Activated T-cell treated with anti-CD3 and anti-CD28 coated beads, Interleukin-2, amount 50 U/mL, for 24 hours (primary cell): ENCODE measurements around the gene CASS4.

Source experiments
- DNase-seq: peaks from one replicate; pipeline ENCODE4 v3.0.0-alpha.2; 2020
- H3K27ac Mint-ChIP-seq: 2 replicates; pipeline ENCODE4 v1.8.0; 2020; ENCODE audit warnings: mild to moderate bottlenecking, mixed read lengths
- H3K27me3 Mint-ChIP-seq: 2 replicates; pipeline ENCODE4 v1.8.0; 2020; ENCODE audit warnings: mixed read lengths
- H3K36me3 Mint-ChIP-seq: 2 replicates; pipeline ENCODE4 v1.8.0; 2020; ENCODE audit warnings: low read depth, mixed read lengths
- H3K4me1 Mint-ChIP-seq: 2 replicates; pipeline ENCODE4 v1.8.0; 2020; ENCODE audit warnings: low read depth, mixed read lengths
- H3K4me3 Mint-ChIP-seq: 2 replicates; pipeline ENCODE4 v1.8.0; 2020; ENCODE audit warnings: mild to moderate bottlenecking, moderate library complexity, mixed read lengths
- H3K9me3 Mint-ChIP-seq: 2 replicates; pipeline ENCODE4 v1.8.0; 2020; ENCODE audit warnings: mixed read lengths

The CASS4 gene

GRCh38 chr20:56423886-56424285 is 11.8 kb downstream of the CASS4 start:
- H3K4me3 Mint-ChIP-seq = no peak overlapping the region
- H3K9me3 Mint-ChIP-seq = no peaks in the 10 kb centered on the region
- H3K4me1 Mint-ChIP-seq = peaks cover 74% of the 10 kb centered on the region

GRCh38 chr20:56424931-56425330 is 12.9 kb downstream of the CASS4 start:
- Mint-ChIP-seq H3K9me3 (no peaks in the 10 kb centered on the region), H3K4me3 (no peak overlapping the region), H3K27ac (peak overlapping the region; percentile 47), H3K4me1 (peaks cover 77% of the 10 kb centered on the region), H3K36me3 (peaks cover 3% of the 10 kb centered on the region), H3K27me3 (no peaks in the 10 kb centered on the region)
- peak; percentile 15 for DNase-seq

More at GRCh38 chr20:56423886-56424285, 11.8 kb downstream of the CASS4 start:
- H3K36me3 Mint-ChIP-seq = peaks cover 6% of the 10 kb centered on the region
- no peak for DNase-seq
- no peaks in the 10 kb centered on the region for H3K27me3 Mint-ChIP-seq
- H3K27ac Mint-ChIP-seq = no peak overlapping the region

GRCh38 chr20:56426026-56426425 is 14.0 kb downstream of the CASS4 start:
- Mint-ChIP-seq H3K27me3 (no peaks in the 10 kb centered on the region), H3K36me3 (peaks cover 2% of the 10 kb centered on the region), H3K4me3 (no peak overlapping the region), H3K27ac (no peak overlapping the region), H3K9me3 (no peaks in the 10 kb centered on the region), H3K4me1 (peaks cover 78% of the 10 kb centered on the region)
- no peak for DNase-seq

- no peak for DNase-seq
- no peaks in the 10 kb centered on the region for H3K36me3 Mint-ChIP-seq
- no peak overlapping the region for H3K4me3 Mint-ChIP-seq
- no peaks in the 10 kb centered on the region for H3K27me3 Mint-ChIP-seq
- no peaks in the 10 kb centered on the region for H3K9me3 Mint-ChIP-seq
- H3K27ac Mint-ChIP-seq = peak overlapping the region; percentile 26
- peaks cover 73% of the 10 kb centered on the region for H3K4me1 Mint-ChIP-seq
Measured at GRCh38 chr20:56426926-56427325, 14.9 kb downstream of the CASS4 start.

GRCh38 chr20:56427797-56428196 is 15.7 kb downstream of the CASS4 start:
- Mint-ChIP-seq H3K36me3 (no peaks in the 10 kb centered on the region), H3K4me1 (peaks cover 67% of the 10 kb centered on the region), H3K9me3 (no peaks in the 10 kb centered on the region), H3K27me3 (no peaks in the 10 kb centered on the region), H3K4me3 (no peak overlapping the region), H3K27ac (no peak overlapping the region)
- no peak for DNase-seq

- Mint-ChIP-seq H3K4me1 (peaks cover 69% of the 10 kb centered on the region), H3K27ac (peak overlapping the region; percentile 92), H3K36me3 (no peaks in the 10 kb centered on the region), H3K9me3 (no peaks in the 10 kb centered on the region), H3K27me3 (no peaks in the 10 kb centered on the region), H3K4me3 (no peak overlapping the region)
- no peak for DNase-seq
Measured at GRCh38 chr20:56428410-56428809, 16.4 kb downstream of the CASS4 start.

- H3K4me1 Mint-ChIP-seq = peaks cover 70% of the 10 kb centered on the region
- H3K36me3 Mint-ChIP-seq = no peaks in the 10 kb centered on the region
- peak overlapping the region; percentile 92 for H3K27ac Mint-ChIP-seq
- no peaks in the 10 kb centered on the region for H3K27me3 Mint-ChIP-seq
- peak overlapping the region; percentile 60 for H3K4me3 Mint-ChIP-seq
- DNase-seq = no peak
- no peaks in the 10 kb centered on the region for H3K9me3 Mint-ChIP-seq
Measured at GRCh38 chr20:56428881-56429280, 16.8 kb downstream of the CASS4 start.

GRCh38 chr20:56429502-56429901 is 17.4 kb downstream of the CASS4 start:
- Mint-ChIP-seq H3K4me1 (peaks cover 72% of the 10 kb centered on the region), H3K4me3 (peak overlapping the region; percentile 60), H3K36me3 (no peaks in the 10 kb centered on the region), H3K9me3 (no peaks in the 10 kb centered on the region), H3K27ac (peak overlapping the region; percentile 92), H3K27me3 (no peaks in the 10 kb centered on the region)
- DNase-seq = peak; percentile 58

- Mint-ChIP-seq H3K9me3 (no peaks in the 10 kb centered on the region), H3K27ac (peak overlapping the region; percentile 92), H3K4me1 (peaks cover 68% of the 10 kb centered on the region), H3K4me3 (peak overlapping the region; percentile 60), H3K36me3 (no peaks in the 10 kb centered on the region), H3K27me3 (no peaks in the 10 kb centered on the region)
- peak; percentile 31 for DNase-seq
Measured at GRCh38 chr20:56429941-56430340, 17.9 kb downstream of the CASS4 start.

GRCh38 chr20:56430461-56430860 is 18.4 kb downstream of the CASS4 start:
- Mint-ChIP-seq H3K27me3 (no peaks in the 10 kb centered on the region), H3K27ac (peak overlapping the region; percentile 92), H3K4me3 (no peak overlapping the region), H3K36me3 (no peaks in the 10 kb centered on the region), H3K4me1 (peaks cover 66% of the 10 kb centered on the region), H3K9me3 (no peaks in the 10 kb centered on the region)
- peak; percentile 26 for DNase-seq

GRCh38 chr20:56430957-56431356 is 18.9 kb downstream of the CASS4 start:
- H3K36me3 Mint-ChIP-seq = no peaks in the 10 kb centered on the region
- no peak overlapping the region for H3K4me3 Mint-ChIP-seq
- H3K27ac Mint-ChIP-seq = peak overlapping the region; percentile 92
- no peak for DNase-seq
- H3K27me3 Mint-ChIP-seq = no peaks in the 10 kb centered on the region
- peaks cover 65% of the 10 kb centered on the region for H3K4me1 Mint-ChIP-seq
- no peaks in the 10 kb centered on the region for H3K9me3 Mint-ChIP-seq

GRCh38 chr20:56431471-56431870 is 19.4 kb downstream of the CASS4 start:
- Mint-ChIP-seq H3K4me3 (no peak overlapping the region), H3K4me1 (peaks cover 64% of the 10 kb centered on the region), H3K36me3 (no peaks in the 10 kb centered on the region), H3K27ac (no peak overlapping the region), H3K27me3 (no peaks in the 10 kb centered on the region), H3K9me3 (no peaks in the 10 kb centered on the region)
- DNase-seq = no peak

GRCh38 chr20:56433221-56433879 is 21.3 kb downstream of the CASS4 start:
- H3K27me3 Mint-ChIP-seq = no peaks in the 10 kb centered on the region
- H3K4me1 Mint-ChIP-seq = peaks cover 56% of the 10 kb centered on the region
- H3K36me3 Mint-ChIP-seq = no peaks in the 10 kb centered on the region
- H3K4me3 Mint-ChIP-seq = no peak overlapping the region
- DNase-seq = peak; percentile 15
- H3K27ac Mint-ChIP-seq = peak overlapping the region; percentile 48
- no peaks in the 10 kb centered on the region for H3K9me3 Mint-ChIP-seq

- Mint-ChIP-seq H3K4me3 (no peak overlapping the region), H3K27me3 (no peaks in the 10 kb centered on the region), H3K9me3 (no peaks in the 10 kb centered on the region), H3K4me1 (peaks cover 55% of the 10 kb centered on the region), H3K27ac (peak overlapping the region; percentile 48), H3K36me3 (no peaks in the 10 kb centered on the region)
- peak; percentile 25 for DNase-seq
Measured at GRCh38 chr20:56433880-56434255, 21.8 kb downstream of the CASS4 start.

GRCh38 chr20:56437196-56437960 is 25.3 kb downstream of the CASS4 start:
- peaks cover 55% of the 10 kb centered on the region for H3K4me1 Mint-ChIP-seq

More at GRCh38 chr20:56437196-56437960, 25.3 kb downstream of the CASS4 start:
- Mint-ChIP-seq H3K9me3 (no peaks in the 10 kb centered on the region), H3K27me3 (no peaks in the 10 kb centered on the region), H3K36me3 (no peaks in the 10 kb centered on the region), H3K4me3 (no peak overlapping the region), H3K27ac (no peak overlapping the region)
- peak; percentile 22 for DNase-seq
